Liver (tissue), 9 donors: ENCODE results near the gene MED16. TPM values are rescaled to one million over a fixed set of nuclear protein-coding genes. Genes with fewer than 3 reads are reported as not detected.
A peak's percentile ranks its signal among the peaks of the same experiment; 100 is the strongest.

Source experiments
- DNase-seq: peaks from one replicate; pipeline ENCODE4 v3.0.0-alpha.2; 2017; ENCODE audit warnings: low spot score
- H3K27ac ChIP-seq, 2 donors: one replicate each; pipeline ENCODE4 v1.7.0; 2013; ENCODE audit warnings: inconsistent platforms in 2 of 2, low read length in 2 of 2, control low read depth in 1 of 2, low read depth in 1 of 2, mild to moderate bottlenecking in 1 of 2
- H3K27me3 ChIP-seq, 4 donors: one replicate each; pipeline versions ENCODE4 v1.6.1 to v1.7.0; 2013; ENCODE audit warnings: low read length in 3 of 4, inconsistent platforms in 1 of 4, mild to moderate bottlenecking in 1 of 4, moderate library complexity in 1 of 4; ENCODE audit not compliant: control insufficient read depth in 4 of 4, insufficient read depth in 4 of 4
- H3K36me3 ChIP-seq, 4 donors: one replicate each; pipeline versions ENCODE4 v1.6.1 to v1.7.0; 2013; ENCODE audit warnings: low read length in 3 of 4, mild to moderate bottlenecking in 3 of 4, low read depth in 1 of 4, moderate library complexity in 1 of 4; ENCODE audit not compliant: control insufficient read depth in 4 of 4, insufficient read depth in 3 of 4
- H3K4me1 ChIP-seq, 4 donors: one replicate each; pipeline versions ENCODE4 v1.6.1 to v1.7.0; 2013; ENCODE audit warnings: low read length in 3 of 4, mild to moderate bottlenecking in 3 of 4, moderate library complexity in 1 of 4; ENCODE audit not compliant: control insufficient read depth in 4 of 4, insufficient read depth in 4 of 4
- H3K4me3 ChIP-seq, 3 donors: one replicate each; pipeline versions ENCODE4 v1.6.1 to v1.7.0; 2013; ENCODE audit warnings: low read length in 3 of 3, control low read depth in 1 of 3, low read depth in 1 of 3, mild to moderate bottlenecking in 1 of 3
- H3K9ac ChIP-seq, 2 donors: one replicate each; pipeline ENCODE4 v1.7.0; 2013; ENCODE audit warnings: low read length in 2 of 2, mild to moderate bottlenecking in 2 of 2, moderate library complexity in 2 of 2, control low read depth in 1 of 2, low read depth in 1 of 2
- H3K9me3 ChIP-seq, 4 donors: one replicate each; pipeline versions ENCODE4 v1.6.1 to v1.7.0; 2013; ENCODE audit warnings: low read length in 3 of 4; ENCODE audit not compliant: control insufficient read depth in 4 of 4
- FOXA1 ChIP-seq: IDR thresholded peaks from 2 replicates; pipeline ENCODE4 v1.6.1; 2016; ENCODE audit warnings: antibody characterized with exemption
- FOXA2 ChIP-seq: IDR thresholded peaks from 2 replicates; pipeline ENCODE4 v1.6.1; 2016; ENCODE audit warnings: antibody characterized with exemption
- GABPA ChIP-seq, 2 donors: IDR thresholded peaks in 1 of 2; conservative IDR thresholded peaks in 1 of 2; 2 replicates each; pipeline ENCODE4 v1.6.1; 2016; ENCODE audit warnings: antibody characterized with exemption in 2 of 2, mild to moderate bottlenecking in 1 of 2, moderate library complexity in 1 of 2
- HNF4A ChIP-seq, 2 donors: conservative IDR thresholded peaks; 2 replicates each; pipeline ENCODE4 v1.6.1; 2016; ENCODE audit warnings: antibody characterized with exemption in 2 of 2, mild to moderate bottlenecking in 2 of 2
- HNF4G ChIP-seq: IDR thresholded peaks from 2 replicates; pipeline ENCODE4 v1.6.1; 2016; ENCODE audit warnings: antibody characterized with exemption
- JUND ChIP-seq, 2 donors: IDR thresholded peaks; 2 replicates each; pipeline ENCODE4 v1.6.1; 2016; ENCODE audit warnings: antibody characterized with exemption in 2 of 2
- NR2F2 ChIP-seq: IDR thresholded peaks from 2 replicates; pipeline ENCODE4 v1.6.1; 2016; ENCODE audit warnings: antibody characterized with exemption
- REST ChIP-seq: IDR thresholded peaks from 2 replicates; pipeline ENCODE4 v1.6.1; 2016; ENCODE audit warnings: antibody characterized with exemption, mild to moderate bottlenecking
- RXRA ChIP-seq, 2 donors: IDR thresholded peaks; 2 replicates each; pipeline ENCODE4 v1.6.1; 2017 to 2018; ENCODE audit warnings: antibody characterized with exemption in 2 of 2, mild to moderate bottlenecking in 1 of 2
- TAF1 ChIP-seq: conservative IDR thresholded peaks from 2 replicates; pipeline ENCODE4 v1.6.1; 2016; ENCODE audit warnings: antibody characterized with exemption, mild to moderate bottlenecking
- YY1 ChIP-seq: IDR thresholded peaks from 2 replicates; pipeline ENCODE4 v1.6.1; 2016; ENCODE audit warnings: antibody characterized with exemption, mild to moderate bottlenecking
- WGBS: extraction: QIAGEN DNeasy Blood & Tissue Kit; methylation state at CpG from one replicate; pipeline ENCODE4 v1.1.7; 2013; 5-methylcytosine and 5-hydroxymethylcytosine counted together
- polyA plus RNA-seq, 2 donors: library from polyadenylated mRNA; stranded (reverse) in 1 of 2; unstranded in 1 of 2; fragments of 200-250 nt in 1 of 2; fragments of >200 nt in 1 of 2; fragmentation: Nextera tagmentation in 1 of 2; extraction: Ambion mirVana in 1 of 2; gene quantifications; one replicate each; pipeline versions ENCODE4 v1.2.1 to v1.2.3, GENCODE V29; 2013 to 2015
- total RNA-seq, 2 donors: library from RNA; depleted of rRNA; stranded (reverse); fragments of >200 nt; gene quantifications; one replicate each; pipeline ENCODE4 v1.2.3, GENCODE V29; 2014
- TF ChIP-seq, protein P1 (sequence below): IDR thresholded peaks from 2 replicates; pipeline ENCODE4 v1.6.1; 2016; ENCODE audit warnings: antibody characterized with exemption
- TF ChIP-seq, protein P2 (sequence below): fragments of 150-350 bp; IDR thresholded peaks from 2 replicates; pipeline ENCODE4 v1.5.1; 2017; ENCODE audit warnings: improper control_type of control experiment, low read depth, low read length; ENCODE audit not compliant: missing input control
- donor health status: healthy.
- donor health status: healthy.
- donor health status: healthy.
- donor health status: healthy.
- donor health status: healthy.

The MED16 gene
- total and polyA plus RNA-seq, 4 donors, result 30.6 to 50.5 (median 41.0) TPM

GRCh38 chr19:863315-863620, 29.7 kb downstream of the MED16 start:
- Histone ChIP-seq H3K9me3 (peaks cover 0 to 1% (median 0%) of the 10 kb centered on the region in 4 donors), H3K4me1 (peaks cover 0 to 20% (median 11%) of the 10 kb centered on the region in 4 donors), H3K9ac (no peak overlapping the region), H3K4me3 (no peak overlapping the region), H3K27me3 (no peaks in the 10 kb centered on the region), H3K27ac (no peak overlapping the region), H3K36me3 (peaks cover 0 to 10% (median 4%) of the 10 kb centered on the region in 4 donors)
- TF ChIP-seq JUND (IDR thresholded peaks at IDR 0.05) (no peak), FOXA1 (no peak), GABPA (IDR thresholded peaks at IDR 0.05 in 1 of 2, conservative IDR thresholded peaks at IDR 0.05 in 1 of 2) (no peak), FOXA2 (no peak), RXRA (IDR thresholded peaks at IDR 0.05) (no peak), REST (no peak), NR2F2 (no peak), YY1 (no peak), TAF1 (no peak), HNF4G (no peak), HNF4A (conservative IDR thresholded peaks at IDR 0.05) (no peak)
- TF ChIP-seq, protein P1, sequence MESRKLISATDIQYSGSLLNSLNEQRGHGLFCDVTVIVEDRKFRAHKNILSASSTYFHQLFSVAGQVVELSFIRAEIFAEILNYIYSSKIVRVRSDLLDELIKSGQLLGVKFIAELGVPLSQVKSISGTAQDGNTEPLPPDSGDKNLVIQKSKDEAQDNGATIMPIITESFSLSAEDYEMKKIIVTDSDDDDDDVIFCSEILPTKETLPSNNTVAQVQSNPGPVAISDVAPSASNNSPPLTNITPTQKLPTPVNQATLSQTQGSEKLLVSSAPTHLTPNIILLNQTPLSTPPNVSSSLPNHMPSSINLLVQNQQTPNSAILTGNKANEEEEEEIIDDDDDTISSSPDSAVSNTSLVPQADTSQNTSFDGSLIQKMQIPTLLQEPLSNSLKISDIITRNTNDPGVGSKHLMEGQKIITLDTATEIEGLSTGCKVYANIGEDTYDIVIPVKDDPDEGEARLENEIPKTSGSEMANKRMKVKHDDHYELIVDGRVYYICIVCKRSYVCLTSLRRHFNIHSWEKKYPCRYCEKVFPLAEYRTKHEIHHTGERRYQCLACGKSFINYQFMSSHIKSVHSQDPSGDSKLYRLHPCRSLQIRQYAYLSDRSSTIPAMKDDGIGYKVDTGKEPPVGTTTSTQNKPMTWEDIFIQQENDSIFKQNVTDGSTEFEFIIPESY, result no peak
- TF ChIP-seq, protein P2, sequence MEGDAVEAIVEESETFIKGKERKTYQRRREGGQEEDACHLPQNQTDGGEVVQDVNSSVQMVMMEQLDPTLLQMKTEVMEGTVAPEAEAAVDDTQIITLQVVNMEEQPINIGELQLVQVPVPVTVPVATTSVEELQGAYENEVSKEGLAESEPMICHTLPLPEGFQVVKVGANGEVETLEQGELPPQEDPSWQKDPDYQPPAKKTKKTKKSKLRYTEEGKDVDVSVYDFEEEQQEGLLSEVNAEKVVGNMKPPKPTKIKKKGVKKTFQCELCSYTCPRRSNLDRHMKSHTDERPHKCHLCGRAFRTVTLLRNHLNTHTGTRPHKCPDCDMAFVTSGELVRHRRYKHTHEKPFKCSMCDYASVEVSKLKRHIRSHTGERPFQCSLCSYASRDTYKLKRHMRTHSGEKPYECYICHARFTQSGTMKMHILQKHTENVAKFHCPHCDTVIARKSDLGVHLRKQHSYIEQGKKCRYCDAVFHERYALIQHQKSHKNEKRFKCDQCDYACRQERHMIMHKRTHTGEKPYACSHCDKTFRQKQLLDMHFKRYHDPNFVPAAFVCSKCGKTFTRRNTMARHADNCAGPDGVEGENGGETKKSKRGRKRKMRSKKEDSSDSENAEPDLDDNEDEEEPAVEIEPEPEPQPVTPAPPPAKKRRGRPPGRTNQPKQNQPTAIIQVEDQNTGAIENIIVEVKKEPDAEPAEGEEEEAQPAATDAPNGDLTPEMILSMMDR, result no peak
- no peak for DNase-seq
- WGBS, result 64% methylated on average over 7 of the region's 7 CpGs

GRCh38 chr19:862581-863314, 30.2 kb downstream of the MED16 start:
- H3K36me3 ChIP-seq, result peaks cover 0 to 5% (median 2%) of the 10 kb centered on the region in 4 donors
- WGBS, result 19% methylated on average over 48 of the region's 48 CpGs
- H3K4me3 ChIP-seq, result no peak overlapping the region
- H3K4me1 ChIP-seq, result peaks cover 0 to 20% (median 11%) of the 10 kb centered on the region in 4 donors
- no peak overlapping the region for H3K9ac ChIP-seq
- no peak overlapping the region for H3K27ac ChIP-seq
- H3K27me3 ChIP-seq, result no peaks in the 10 kb centered on the region
- TF ChIP-seq, protein P1, result no peak
- TF ChIP-seq JUND (IDR thresholded peaks at IDR 0.05) (no peak), FOXA2 (no peak), TAF1 (no peak), REST (no peak), NR2F2 (no peak), YY1 (no peak)
- H3K9me3 ChIP-seq, result peaks cover 0 to 1% (median 0%) of the 10 kb centered on the region in 4 donors
- DNase-seq, result peak; percentile 83
